ENCODE results near the gene CACNB1. TPM values are rescaled to one million over a fixed set of nuclear protein-coding genes. Genes with fewer than 3 reads are reported as not detected.

CACNB1 gene
- total RNA-seq, 4 donors from 2014 or later = 5.7 to 13.1 (median 11.2) TPM

DNA sequence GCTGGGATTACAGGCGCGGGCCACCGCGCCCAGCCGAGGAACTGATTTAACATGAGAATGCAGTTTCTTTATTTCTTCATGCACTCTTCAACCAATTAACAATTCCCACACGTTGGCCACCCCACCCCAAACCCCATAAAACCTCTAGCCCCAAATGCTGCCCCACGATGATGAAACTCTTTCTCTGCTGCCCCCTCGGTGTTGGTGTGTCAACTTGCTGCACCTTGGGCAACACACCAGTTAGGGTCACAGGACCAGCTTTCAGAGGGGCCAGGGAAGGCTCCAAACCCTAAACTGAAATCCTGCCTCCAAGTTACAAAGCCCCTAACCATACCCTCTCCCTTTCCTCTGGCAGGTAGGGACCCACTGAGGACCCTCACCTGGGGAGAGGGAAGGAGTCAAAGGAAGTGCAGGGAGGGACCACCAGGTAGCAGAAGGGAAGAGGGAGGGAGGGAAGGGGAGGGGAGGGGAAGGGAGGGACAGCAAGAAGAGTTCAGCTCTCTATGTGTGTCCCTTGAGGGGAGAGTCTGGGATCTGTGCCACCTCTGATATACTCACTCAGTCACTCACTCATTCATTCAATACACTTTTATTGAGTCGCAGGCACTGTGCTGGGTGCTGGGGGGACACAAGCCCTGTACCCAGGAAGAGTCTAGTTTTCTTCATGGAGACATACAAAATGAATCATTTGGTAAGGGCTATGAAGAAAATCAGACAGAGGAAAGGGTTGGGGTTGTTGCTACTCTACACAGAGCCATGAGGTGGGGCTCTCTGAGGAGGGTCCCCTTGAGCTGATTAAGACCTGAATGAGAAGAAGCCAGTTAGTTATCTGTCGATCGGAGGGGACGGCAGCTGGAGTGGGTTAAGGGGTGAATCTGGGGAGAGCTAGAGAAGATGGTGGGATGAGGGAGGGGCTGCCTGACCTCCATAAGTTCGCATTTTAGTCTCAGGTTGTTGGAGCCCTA lies 50.0 kb downstream of the CACNB1 start:
- intact Hi-C loops (cut with DNase I; ENCODE audit: low total_unique reads) = no loop called here
- WGBS, 2 donors = 76 to 79% methylated on average over 13 of the region's 13 CpGs
- H3K4me3 ChIP-seq (ENCODE audit: low read depth, poor library complexity, severe bottlenecking) = no peak overlapping the region
- DNase-seq (ENCODE audit: low spot score in 2 of 2) = no peak
- no peak for TF ChIP-seq POLR2A (IDR thresholded peaks at IDR 0.05)
- TF ChIP-seq, protein P1, sequence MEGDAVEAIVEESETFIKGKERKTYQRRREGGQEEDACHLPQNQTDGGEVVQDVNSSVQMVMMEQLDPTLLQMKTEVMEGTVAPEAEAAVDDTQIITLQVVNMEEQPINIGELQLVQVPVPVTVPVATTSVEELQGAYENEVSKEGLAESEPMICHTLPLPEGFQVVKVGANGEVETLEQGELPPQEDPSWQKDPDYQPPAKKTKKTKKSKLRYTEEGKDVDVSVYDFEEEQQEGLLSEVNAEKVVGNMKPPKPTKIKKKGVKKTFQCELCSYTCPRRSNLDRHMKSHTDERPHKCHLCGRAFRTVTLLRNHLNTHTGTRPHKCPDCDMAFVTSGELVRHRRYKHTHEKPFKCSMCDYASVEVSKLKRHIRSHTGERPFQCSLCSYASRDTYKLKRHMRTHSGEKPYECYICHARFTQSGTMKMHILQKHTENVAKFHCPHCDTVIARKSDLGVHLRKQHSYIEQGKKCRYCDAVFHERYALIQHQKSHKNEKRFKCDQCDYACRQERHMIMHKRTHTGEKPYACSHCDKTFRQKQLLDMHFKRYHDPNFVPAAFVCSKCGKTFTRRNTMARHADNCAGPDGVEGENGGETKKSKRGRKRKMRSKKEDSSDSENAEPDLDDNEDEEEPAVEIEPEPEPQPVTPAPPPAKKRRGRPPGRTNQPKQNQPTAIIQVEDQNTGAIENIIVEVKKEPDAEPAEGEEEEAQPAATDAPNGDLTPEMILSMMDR (IDR thresholded peaks at IDR 0.05) = no peak

DNA sequence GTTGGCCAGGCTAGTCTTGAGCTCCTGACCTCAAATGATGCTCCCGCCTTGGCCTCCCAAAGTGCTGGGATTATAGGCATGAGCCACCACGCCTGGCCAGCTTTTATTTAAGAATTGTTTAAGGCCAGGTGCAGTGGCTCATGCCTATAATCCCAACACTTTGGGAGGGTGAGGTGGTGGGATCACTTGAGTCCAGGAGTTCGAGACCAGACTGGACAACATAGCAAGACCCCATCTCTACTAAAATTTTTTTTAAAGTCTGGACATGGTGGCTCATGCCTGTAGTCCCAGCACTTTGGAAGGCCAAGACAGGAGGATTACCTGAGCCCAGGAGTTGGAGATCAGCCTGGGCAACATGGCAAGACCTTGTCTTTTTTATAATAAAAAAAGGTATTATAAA lies 51.2 kb downstream of the CACNB1 start:
- intact Hi-C loops (cut with DNase I; ENCODE audit: low total_unique reads) = no loop called here
- no peak overlapping the region for H3K4me3 ChIP-seq (ENCODE audit: low read depth, poor library complexity, severe bottlenecking)
- WGBS, 2 donors = 98 to 100% methylated on average over 3 of the region's 3 CpGs
- no peak for DNase-seq (ENCODE audit: low spot score in 2 of 2)
- no peak for TF ChIP-seq POLR2A (IDR thresholded peaks at IDR 0.05)
- TF ChIP-seq, protein P1 (IDR thresholded peaks at IDR 0.05) = no peak

DNA sequence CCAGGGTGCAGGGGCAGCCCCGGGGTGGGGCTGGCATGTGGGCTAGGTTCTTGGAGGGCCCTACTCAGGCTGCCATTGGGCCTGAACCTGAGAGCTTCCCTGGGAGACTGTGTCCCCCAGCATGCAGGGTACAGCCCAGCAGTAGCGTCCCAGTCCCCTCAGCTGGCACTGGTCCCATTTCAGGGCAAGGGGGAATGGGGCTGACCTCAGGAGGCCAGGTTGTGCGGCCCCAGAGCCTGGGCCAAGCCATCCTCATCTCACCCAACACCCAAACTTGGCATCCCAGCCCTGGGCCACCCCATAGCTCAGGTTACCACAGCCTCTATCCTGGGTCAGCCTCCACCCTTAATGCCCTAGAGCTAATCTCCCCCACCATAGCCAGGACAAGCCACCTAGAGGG lies 52.3 kb downstream of the CACNB1 start:
- 58 to 79% methylated on average over 2 to 3 of the region's 3 CpGs for WGBS, 2 donors
- DNase-seq (ENCODE audit: low spot score in 2 of 2) = no peak

DNA sequence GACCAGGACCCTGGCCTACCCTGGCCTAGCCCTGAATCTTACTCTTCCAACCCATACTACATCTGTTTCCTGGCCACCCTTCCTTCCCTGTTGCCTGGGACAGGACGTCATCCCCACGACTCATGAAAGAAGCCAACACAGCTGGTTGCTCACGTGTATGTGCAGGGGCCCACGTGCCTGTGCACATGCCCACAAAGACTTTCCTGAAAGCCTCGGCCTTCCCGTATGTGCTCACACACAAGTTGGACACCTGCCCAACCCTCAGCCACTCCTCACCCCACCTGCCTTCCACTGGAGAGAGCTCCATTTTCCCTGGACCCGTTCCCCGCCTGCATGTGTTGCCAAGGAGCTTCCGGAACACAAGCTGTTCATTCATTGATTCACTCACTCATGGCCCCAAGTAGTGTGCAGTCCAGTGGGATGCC lies 53.0 kb downstream of the CACNB1 start:
- DNase-seq (ENCODE audit: low spot score in 2 of 2) = peak; percentile 89 to 96
- TF ChIP-seq, protein P1 (IDR thresholded peaks at IDR 0.05) = no peak
- no peak for TF ChIP-seq POLR2A (IDR thresholded peaks at IDR 0.05)
- WGBS, 2 donors = 18 to 27% methylated on average over 9 of the region's 9 CpGs
- intact Hi-C loops (cut with DNase I; ENCODE audit: low total_unique reads) = no loop called here
- no peak overlapping the region for H3K4me3 ChIP-seq (ENCODE audit: low read depth, poor library complexity, severe bottlenecking)

More for the DNA sequence above, 52.3 kb downstream of the CACNB1 start:
- TF ChIP-seq POLR2A (IDR thresholded peaks at IDR 0.05) = no peak
- TF ChIP-seq, protein P1 (IDR thresholded peaks at IDR 0.05) = no peak
- intact Hi-C loops (cut with DNase I; ENCODE audit: low total_unique reads) = no loop called here
- no peak overlapping the region for H3K4me3 ChIP-seq (ENCODE audit: low read depth, poor library complexity, severe bottlenecking)

DNA sequence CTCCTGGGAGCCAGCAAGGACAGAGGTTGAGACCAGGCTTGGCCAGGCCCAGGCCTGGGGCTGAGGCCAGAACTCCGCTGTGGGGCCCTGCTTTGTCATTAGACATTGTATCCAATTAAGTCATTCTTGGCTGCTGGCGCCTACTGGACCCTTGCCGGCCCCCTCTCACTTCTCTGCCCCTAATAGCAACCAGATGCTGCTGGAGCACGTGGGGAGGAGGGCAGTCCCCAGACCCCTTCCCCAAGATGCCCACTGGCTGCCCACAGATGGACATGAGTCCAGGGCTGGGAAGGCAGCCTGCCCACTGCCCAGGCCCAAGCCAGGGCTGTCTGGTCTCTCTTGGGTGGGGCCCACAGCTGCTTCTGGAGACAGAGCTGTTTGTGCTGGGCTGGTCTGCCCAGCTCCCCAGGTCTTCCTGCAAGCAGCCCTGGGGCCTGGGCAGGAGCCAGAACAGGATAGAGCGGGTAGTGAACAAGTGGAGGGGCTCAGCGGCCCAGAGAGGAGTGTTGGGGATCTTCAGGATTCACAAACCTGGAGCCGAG lies 53.8 kb downstream of the CACNB1 start:
- intact Hi-C loops (cut with DNase I; ENCODE audit: low total_unique reads) = no loop called here

More for the DNA sequence above, 53.8 kb downstream of the CACNB1 start:
- peak in 1 of 2 donors; percentile 89 for DNase-seq (ENCODE audit: low spot score in 2 of 2)
- no peak overlapping the region for H3K4me3 ChIP-seq (ENCODE audit: low read depth, poor library complexity, severe bottlenecking)
- no peak for TF ChIP-seq POLR2A (IDR thresholded peaks at IDR 0.05)
- TF ChIP-seq, protein P1 (IDR thresholded peaks at IDR 0.05) = no peak
- WGBS, 2 donors = 47 to 68% methylated on average over 6 to 7 of the region's 7 CpGs
